WTC11 (cell line): ENCODE results near the gene HPCAL1. TPM values are rescaled to one million over a fixed set of nuclear protein-coding genes. Genes with fewer than 3 reads are reported as not detected.

Experiments
- ATAC-seq: fragments of 200-7000 bp; cut with Tn5 transposase; 2 replicates; pipeline ENCODE4 v1.10.0; 2021; ENCODE audit warnings: mild to moderate bottlenecking, moderate library complexity
- CTCF ChIA-PET: fragments of 300-600 bp; sonication (Branson Sonifier 250); formaldehyde crosslinking; loops from one replicate; lab custom pipeline; 2021; ENCODE audit warnings: antibody characterized with exemption; lab: Charles Lee
- POLR2A ChIA-PET: fragments of 350-600 bp; sonication (Branson Sonifier 250); formaldehyde crosslinking; loops from one replicate; lab custom pipeline; 2021; ENCODE audit warnings: antibody characterized with exemption; lab: Charles Lee
- DNase-seq: peaks from one replicate; pipeline ENCODE4 v3.0.0; 2021; ENCODE audit warnings: low spot score
- H3K27ac Mint-ChIP-seq: 2 replicates; pipeline ENCODE4 v1.8.0; 2021; ENCODE audit warnings: mixed read lengths
- H3K27me3 Mint-ChIP-seq: 2 replicates; pipeline ENCODE4 v1.8.0; 2021; ENCODE audit warnings: low read depth, mild to moderate bottlenecking, moderate library complexity, mixed read lengths
- H3K36me3 Mint-ChIP-seq: 2 replicates; pipeline ENCODE4 v1.8.0; 2021; ENCODE audit warnings: mixed read lengths
- H3K4me1 Mint-ChIP-seq: 2 replicates; pipeline ENCODE4 v1.8.0; 2022; ENCODE audit warnings: mixed read lengths
- H3K4me3 Mint-ChIP-seq: 2 replicates; pipeline ENCODE4 v1.8.0; 2021; ENCODE audit warnings: mild to moderate bottlenecking, moderate library complexity, mixed read lengths
- H3K9me3 Mint-ChIP-seq: 2 replicates; pipeline ENCODE4 v1.8.0; 2021; ENCODE audit warnings: mixed read lengths
- ARID4B ChIP-seq: sonication (generic); formaldehyde crosslinking; IDR thresholded peaks from 2 replicates; pipeline ENCODE4 v1.8.0; 2023; ENCODE audit warnings: missing genetic modification reagents, mild to moderate bottlenecking, borderline replicate concordance
- ATF2 ChIP-seq: sonication (generic); formaldehyde crosslinking; IDR thresholded peaks from 2 replicates; pipeline ENCODE4 v1.8.1; 2022; ENCODE audit warnings: low read depth, missing genetic modification reagents, borderline replicate concordance
- E2F4 ChIP-seq: sonication (generic); formaldehyde crosslinking; IDR thresholded peaks from 2 replicates; pipeline ENCODE4 v1.8.1; 2022; ENCODE audit warnings: low read depth, mild to moderate bottlenecking, moderate library complexity, missing genetic modification reagents, borderline replicate concordance
- E2F5 ChIP-seq: sonication (generic); formaldehyde crosslinking; IDR thresholded peaks from 2 replicates; pipeline ENCODE4 v1.8.1; 2022; ENCODE audit warnings: mild to moderate bottlenecking, moderate library complexity, missing genetic modification reagents
- ELF4 ChIP-seq: sonication (generic); formaldehyde crosslinking; IDR thresholded peaks from 2 replicates; pipeline ENCODE4 v1.8.1; 2022; ENCODE audit warnings: low read depth, mild to moderate bottlenecking, moderate library complexity, missing genetic modification reagents
- MLX ChIP-seq: sonication (generic); formaldehyde crosslinking; IDR thresholded peaks from 2 replicates; pipeline ENCODE4 v1.8.1; 2023; ENCODE audit warnings: mild to moderate bottlenecking, missing genetic modification reagents, moderate library complexity
- OVOL2 ChIP-seq: fragments of 250-450 bp; sonication (Bioruptor Pico); IDR thresholded peaks from 2 replicates; pipeline ENCODE4 v1.9.0; 2021; ENCODE audit warnings: mild to moderate bottlenecking, borderline replicate concordance
- RELA ChIP-seq: sonication (generic); formaldehyde crosslinking; IDR thresholded peaks from 2 replicates; pipeline ENCODE4 v1.8.1; 2022; ENCODE audit warnings: missing genetic modification reagents, mild to moderate bottlenecking, borderline replicate concordance
- RORB ChIP-seq: fragments of 250-450 bp; sonication (Bioruptor Pico); IDR thresholded peaks from 2 replicates; pipeline ENCODE4 v1.9.0; 2021; ENCODE audit warnings: mild to moderate bottlenecking
- SMAD3 ChIP-seq: sonication (generic); formaldehyde crosslinking; IDR thresholded peaks from 2 replicates; pipeline ENCODE4 v1.8.0; 2022; ENCODE audit warnings: missing genetic modification reagents, mild to moderate bottlenecking, borderline replicate concordance
- SOX15 ChIP-seq: fragments of 250-450 bp; sonication (Bioruptor Pico); IDR thresholded peaks from 2 replicates; pipeline ENCODE4 v1.9.0; 2021; ENCODE audit warnings: mild to moderate bottlenecking
- SP1 ChIP-seq: sonication (generic); formaldehyde crosslinking; conservative IDR thresholded peaks from 2 replicates; pipeline ENCODE4 v1.8.1; 2022; ENCODE audit warnings: missing genetic modification reagents
- TP53 ChIP-seq: sonication (generic); formaldehyde crosslinking; IDR thresholded peaks from 2 replicates; pipeline ENCODE4 v1.8.1; 2023; ENCODE audit warnings: mild to moderate bottlenecking, missing genetic modification reagents
- USF1 ChIP-seq: sonication (generic); formaldehyde crosslinking; IDR thresholded peaks from 2 replicates; pipeline ENCODE4 v1.8.0; 2022; ENCODE audit warnings: mild to moderate bottlenecking, missing genetic modification reagents
- USF2 ChIP-seq: sonication (generic); formaldehyde crosslinking; IDR thresholded peaks from 2 replicates; pipeline ENCODE4 v1.8.1; 2023; ENCODE audit warnings: mild to moderate bottlenecking, missing genetic modification reagents, moderate library complexity
- ZNF512 ChIP-seq: sonication (generic); formaldehyde crosslinking; IDR thresholded peaks from 2 replicates; pipeline ENCODE4 v1.8.1; 2022; ENCODE audit warnings: missing genetic modification reagents, borderline replicate concordance
- total RNA-seq: library from RNA; stranded (reverse); gene quantifications from 3 replicates; pipeline ENCODE4 v1.2.3, GENCODE V29; 2021

HPCAL1 gene
- total RNA-seq, 1 experiment from 2014 or later = 11.8 TPM

GRCh38 chr2:10304458-10305253, 2.0 kb downstream of the HPCAL1 start (continued):
- no peak for TF ChIP-seq ZNF512 (CRISPR knock-in tag)
- TF ChIP-seq, all 79 proteins: peak for 0

- no peak for ATAC-seq
- Mint-ChIP-seq H3K27me3 (peaks cover 54% of the 10 kb centered on the region), H3K4me1 (peaks cover 22% of the 10 kb centered on the region), H3K27ac (no peak overlapping the region), H3K4me3 (0 out of 2 replicates have a peak overlapping the region, but pooled peaks have one; percentile 22), H3K36me3 (no peaks in the 10 kb centered on the region), H3K9me3 (no peaks in the 10 kb centered on the region)
- ChIA-PET CTCF (interaction anchor here (0.6 to 6.7 kb wide), 14 partner anchors 12 to 181 kb away, joined by 3 to 100 read pairs (median 5); no protein-coding TSS in a partner anchor), POLR2A (no interaction called here)
- no peak for DNase-seq
- no peak for TF ChIP-seq USF1
- TF ChIP-seq RORB (CRISPR knock-in tag) = no peak
- no peak for TF ChIP-seq SP1 (CRISPR knock-in tag)
- TF ChIP-seq RELA = no peak
- TF ChIP-seq ZNF512 (CRISPR knock-in tag) = no peak
- TF ChIP-seq ATF2 (CRISPR knock-in tag) = no peak
- no peak for TF ChIP-seq MLX (CRISPR knock-in tag)
- TF ChIP-seq OVOL2 (CRISPR knock-in tag) = no peak
- no peak for TF ChIP-seq SMAD3
- no peak for TF ChIP-seq USF2
- TF ChIP-seq ELF4 (CRISPR knock-in tag) = no peak
- TF ChIP-seq ARID4B = no peak
- no peak for TF ChIP-seq SOX15
- no peak for TF ChIP-seq E2F4
- TF ChIP-seq E2F5 (CRISPR knock-in tag) = no peak
- TF ChIP-seq TP53 = no peak
Observed at GRCh38 chr2:10305254-10305635, 2.5 kb downstream of the HPCAL1 start.
